Measurements from ENCODE around the gene GALNTL6. TPM values are rescaled to one million over a fixed set of nuclear protein-coding genes. Genes with fewer than 3 reads are reported as not detected.

The GALNTL6 gene
- polyA plus RNA-seq, 1 donor from 2014 or later, result 14.9 TPM

DNA sequence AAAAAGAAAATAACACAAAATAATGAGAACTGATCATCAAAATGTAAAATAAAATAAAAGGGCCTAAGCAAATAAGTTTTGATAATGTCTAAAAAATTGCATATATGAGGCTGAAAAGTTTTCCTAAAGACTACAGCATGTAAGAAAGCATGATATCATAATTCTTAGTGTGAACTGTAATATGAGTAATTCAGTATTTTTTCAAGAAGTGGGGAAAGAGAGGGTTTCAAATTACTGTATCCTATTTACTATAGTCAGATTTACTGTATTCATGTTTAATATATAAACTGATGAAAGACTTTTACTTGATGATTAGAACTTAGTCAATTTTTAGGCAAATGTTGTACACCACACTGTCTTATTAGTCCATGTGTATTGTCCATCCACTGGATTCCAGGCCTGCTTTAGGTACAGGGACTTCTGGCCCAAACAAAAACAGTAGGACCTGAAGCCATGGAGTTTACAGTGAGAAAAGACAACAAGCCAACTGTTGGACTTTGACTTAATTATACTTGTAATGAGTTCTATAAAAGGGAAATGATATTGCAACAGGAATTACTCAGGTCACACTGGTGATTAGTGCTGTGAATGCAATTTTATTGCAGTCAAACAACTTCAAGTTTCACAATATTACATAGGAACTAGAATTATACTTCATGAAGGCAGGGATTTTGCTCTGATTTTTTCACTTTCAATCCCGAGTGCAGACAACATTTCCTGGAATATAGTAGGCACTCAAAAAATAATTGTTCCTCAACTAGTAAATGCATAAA lies 837.7 kb downstream of the GALNTL6 start:
- Histone ChIP-seq H3K36me3 (ENCODE audit: insufficient read depth, low read length) (no peaks in the 10 kb centered on the region), H3F3A (ENCODE audit: insufficient read depth, low read length, poor library complexity, severe bottlenecking) (peaks cover 3% of the 10 kb centered on the region), H3K27ac (ENCODE audit: low read length) (no peak overlapping the region), H4K20me1 (ENCODE audit: insufficient read depth) (no peaks in the 10 kb centered on the region), H3K9ac (ENCODE audit: low read length) (no peak overlapping the region), H3K9me3 (ENCODE audit: low read length) (no peaks in the 10 kb centered on the region), H3K27me3 (ENCODE audit: insufficient read depth, low read depth, low read length) (no peaks in the 10 kb centered on the region), H3K4me2 (ENCODE audit: low read length) (no peak overlapping the region), H2AFZ (ENCODE audit: low read depth, low read length) (no peak overlapping the region), H3K9me2 (ENCODE audit: insufficient read depth, low read length) (no peaks in the 10 kb centered on the region), H3K4me3 (ENCODE audit: low read length) (no peak overlapping the region), H3K79me2 (replicated peaks; ENCODE audit: insufficient read depth, low read length) (no peaks in the 10 kb centered on the region)
- TF ChIP-seq TAF1 (IDR thresholded peaks at IDR 0.05; ENCODE audit: low read depth), result no peak

GRCh38 chr4:172651961-172652360 lies 838.8 kb downstream of the GALNTL6 start:
- Histone ChIP-seq H3K4me2 (ENCODE audit: low read length) (no peak overlapping the region), H3K9me2 (ENCODE audit: insufficient read depth, low read length) (no peaks in the 10 kb centered on the region), H3K27me3 (ENCODE audit: insufficient read depth, low read depth, low read length) (no peaks in the 10 kb centered on the region), H4K20me1 (ENCODE audit: insufficient read depth) (no peaks in the 10 kb centered on the region), H3K79me2 (replicated peaks; ENCODE audit: insufficient read depth, low read length) (no peaks in the 10 kb centered on the region), H3K4me3 (ENCODE audit: low read length) (no peak overlapping the region), H2AFZ (ENCODE audit: low read depth, low read length) (no peak overlapping the region), H3K9me3 (ENCODE audit: low read length) (no peaks in the 10 kb centered on the region), H3F3A (ENCODE audit: insufficient read depth, low read length, poor library complexity, severe bottlenecking) (peaks cover 3% of the 10 kb centered on the region), H3K36me3 (ENCODE audit: insufficient read depth, low read length) (no peaks in the 10 kb centered on the region), H3K27ac (ENCODE audit: low read length) (no peak overlapping the region), H3K9ac (ENCODE audit: low read length) (no peak overlapping the region)
- TF ChIP-seq EP300 (conservative IDR thresholded peaks at IDR 0.05; ENCODE audit: poor library complexity, severe bottlenecking), result no peak
- TF ChIP-seq, protein P1, sequence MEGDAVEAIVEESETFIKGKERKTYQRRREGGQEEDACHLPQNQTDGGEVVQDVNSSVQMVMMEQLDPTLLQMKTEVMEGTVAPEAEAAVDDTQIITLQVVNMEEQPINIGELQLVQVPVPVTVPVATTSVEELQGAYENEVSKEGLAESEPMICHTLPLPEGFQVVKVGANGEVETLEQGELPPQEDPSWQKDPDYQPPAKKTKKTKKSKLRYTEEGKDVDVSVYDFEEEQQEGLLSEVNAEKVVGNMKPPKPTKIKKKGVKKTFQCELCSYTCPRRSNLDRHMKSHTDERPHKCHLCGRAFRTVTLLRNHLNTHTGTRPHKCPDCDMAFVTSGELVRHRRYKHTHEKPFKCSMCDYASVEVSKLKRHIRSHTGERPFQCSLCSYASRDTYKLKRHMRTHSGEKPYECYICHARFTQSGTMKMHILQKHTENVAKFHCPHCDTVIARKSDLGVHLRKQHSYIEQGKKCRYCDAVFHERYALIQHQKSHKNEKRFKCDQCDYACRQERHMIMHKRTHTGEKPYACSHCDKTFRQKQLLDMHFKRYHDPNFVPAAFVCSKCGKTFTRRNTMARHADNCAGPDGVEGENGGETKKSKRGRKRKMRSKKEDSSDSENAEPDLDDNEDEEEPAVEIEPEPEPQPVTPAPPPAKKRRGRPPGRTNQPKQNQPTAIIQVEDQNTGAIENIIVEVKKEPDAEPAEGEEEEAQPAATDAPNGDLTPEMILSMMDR (IDR thresholded peaks at IDR 0.05; ENCODE audit: poor library complexity, severe bottlenecking), result no peak
- no peak for TF ChIP-seq TAF1 (IDR thresholded peaks at IDR 0.05; ENCODE audit: low read depth)
- TF ChIP-seq RAD21 (conservative IDR thresholded peaks at IDR 0.05), result no peak
- TF ChIP-seq REST (IDR thresholded peaks at IDR 0.05; ENCODE audit: borderline replicate concordance), result no peak
- TF ChIP-seq EZH2 (IDR thresholded peaks at IDR 0.05; ENCODE audit: borderline replicate concordance, insufficient read depth, low read length, poor library complexity, severe bottlenecking), result no peak
- TF ChIP-seq SMC3 (conservative IDR thresholded peaks at IDR 0.05; ENCODE audit: poor library complexity), result no peak
- TF ChIP-seq MXI1 (conservative IDR thresholded peaks at IDR 0.05; ENCODE audit: poor library complexity, severe bottlenecking), result no peak
- no peak for TF ChIP-seq POLR2AphosphoS5 (IDR thresholded peaks at IDR 0.05)
